ENCODE measurements around the gene IL1RN. TPM values are rescaled to one million over a fixed set of nuclear protein-coding genes. Genes with fewer than 3 reads are reported as not detected.

IL1RN gene
- polyA plus RNA-seq, 3 donors, result 89.9 to 109 (median 92.0) TPM

DNA sequence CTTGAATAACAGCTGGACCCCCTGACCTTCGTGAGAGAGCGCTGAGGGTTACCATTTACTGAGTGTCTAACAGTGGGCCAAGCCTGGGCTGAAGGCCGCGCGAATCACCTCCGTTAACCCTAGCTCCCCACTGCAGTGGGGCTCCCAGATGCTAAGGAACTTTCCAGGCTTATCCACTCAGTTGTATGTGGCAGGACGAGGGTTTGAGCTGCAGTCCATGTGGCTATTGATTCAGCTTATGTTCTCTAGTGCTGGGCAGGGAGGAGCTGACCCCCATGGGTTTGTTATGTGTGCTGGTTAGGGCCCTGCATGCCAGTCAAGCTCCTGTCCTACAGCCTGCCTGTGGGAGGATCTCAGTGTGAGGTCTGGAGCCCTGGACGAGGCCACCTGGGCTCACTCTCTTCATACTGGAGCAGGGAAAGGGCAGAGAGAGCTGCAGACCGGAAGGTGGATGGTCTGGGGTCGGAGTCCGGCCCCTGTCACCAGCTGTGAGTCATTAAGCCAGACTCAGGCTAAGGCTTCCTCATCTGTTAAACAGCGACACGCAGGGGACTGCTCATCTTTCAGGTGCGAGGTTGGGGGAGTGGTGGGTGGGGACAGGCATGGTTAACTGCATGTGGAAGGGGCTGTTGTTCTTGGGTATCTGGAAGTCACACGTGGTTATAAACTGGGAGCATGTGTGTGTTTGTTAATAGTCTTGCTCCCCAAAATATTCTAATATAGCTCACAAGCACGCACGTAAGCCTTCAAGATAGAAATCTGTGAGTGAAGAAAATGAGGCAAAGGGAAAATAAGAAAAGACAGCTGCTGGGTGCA is 52.9 kb downstream of the IL1RN start:
- Histone ChIP-seq H3K4me3 (replicated peaks in 1 of 3; ENCODE audit: low read depth in 2 of 3, low read length in 3 of 3) (peak overlapping the region in 1 of 3 experiments; percentile 53), H3K27ac (ENCODE audit: low read depth in 1 of 2, low read length in 2 of 2) (peak overlapping the region; percentile 58 to 83), H3K9ac (ENCODE audit: insufficient read depth, low read length, poor library complexity, severe bottlenecking) (no peak overlapping the region), H2AFZ (ENCODE audit: insufficient read depth, low read depth, low read length, poor library complexity, severe bottlenecking) (no peak overlapping the region), H4K20me1 (ENCODE audit: insufficient read depth, low read length) (peaks cover 100% of the 10 kb centered on the region), H3K9me3 (replicated peaks in 1 of 2; ENCODE audit: control insufficient read depth in 1 of 2, insufficient read depth in 1 of 2, low read length in 2 of 2) (no peaks in the 10 kb centered on the region), H3K36me3 (replicated peaks in 1 of 2; ENCODE audit: control insufficient read depth in 1 of 2, insufficient read depth in 2 of 2, low read length in 2 of 2) (peaks cover 36 to 65% of the 10 kb centered on the region in 2 donors), H3K4me2 (replicated peaks; ENCODE audit: extremely low read depth, low read length, poor library complexity, severe bottlenecking) (peak overlapping the region; percentile 61), H3K4me1 (ENCODE audit: control insufficient read depth in 1 of 2, insufficient read depth in 2 of 2, low read length in 2 of 2) (peaks cover 69 to 96% of the 10 kb centered on the region in 2 donors), H3K27me3 (ENCODE audit: control insufficient read depth in 2 of 2, insufficient read depth in 2 of 2, low read length in 2 of 2) (no peaks in the 10 kb centered on the region), H3K79me2 (ENCODE audit: insufficient read depth, low read length) (peaks cover 100% of the 10 kb centered on the region)
- intact Hi-C loops (cut with micrococcal nuclease), result no loop called here
- peak; percentile 37 to 47 (median 43) for DNase-seq
- TF ChIP-seq CTCF (IDR thresholded peaks at IDR 0.05), result no peak
- Mint-ChIP-seq H3K9me3 (peaks cover 0 to 1% (median 0%) of the 10 kb centered on the region in 7 donors), H3K27ac (peak overlapping the region; percentile 77 to 93 (median 88)), H3K27me3 (ENCODE audit: low read depth in 3 of 3) (peaks cover 0 to 2% (median 0%) of the 10 kb centered on the region in 3 donors), H3K4me1 (peaks cover 86% of the 10 kb centered on the region), H3K36me3 (peaks cover 54 to 77% of the 10 kb centered on the region in 2 donors), H3K4me3 (peak overlapping the region in 1 of 2 donors; percentile 74)
- 72% methylated on average over 12 of the region's 17 CpGs for WGBS (ENCODE audit: insufficient coverage)

GRCh38 chr2:113181258-113182051 is 54.1 kb downstream of the IL1RN start:
- peaks cover 0 to 2% (median 0%) of the 10 kb centered on the region in 3 donors for H3K27me3 Mint-ChIP-seq (ENCODE audit: low read depth in 3 of 3)
- peaks cover 69 to 96% of the 10 kb centered on the region in 2 donors for H3K4me1 ChIP-seq (ENCODE audit: control insufficient read depth in 1 of 2, insufficient read depth in 2 of 2, low read length in 2 of 2)
- H3K4me3 Mint-ChIP-seq, result peak overlapping the region; percentile 47 to 74
- H3K27ac ChIP-seq (ENCODE audit: low read depth in 1 of 2, low read length in 2 of 2), result peak overlapping the region; percentile 58 to 83
- H3K27me3 ChIP-seq (ENCODE audit: control insufficient read depth in 2 of 2, insufficient read depth in 2 of 2, low read length in 2 of 2), result no peaks in the 10 kb centered on the region
- peaks cover 100% of the 10 kb centered on the region for H3K79me2 ChIP-seq (ENCODE audit: insufficient read depth, low read length)
- peak overlapping the region in 1 of 3 experiments; percentile 53 for H3K4me3 ChIP-seq (replicated peaks in 1 of 3; ENCODE audit: low read depth in 2 of 3, low read length in 3 of 3)
- H3K9me3 ChIP-seq (replicated peaks in 1 of 2; ENCODE audit: control insufficient read depth in 1 of 2, insufficient read depth in 1 of 2, low read length in 2 of 2), result no peaks in the 10 kb centered on the region
- peaks cover 0 to 1% (median 0%) of the 10 kb centered on the region in 7 donors for H3K9me3 Mint-ChIP-seq
- H2AFZ ChIP-seq (ENCODE audit: insufficient read depth, low read depth, low read length, poor library complexity, severe bottlenecking), result peak overlapping the region; percentile 17
- H3K9ac ChIP-seq (ENCODE audit: insufficient read depth, low read length, poor library complexity, severe bottlenecking), result peak overlapping the region; percentile 25
- peaks cover 63 to 86% of the 10 kb centered on the region in 2 donors for H3K36me3 Mint-ChIP-seq
- peak overlapping the region; percentile 61 for H3K4me2 ChIP-seq (replicated peaks; ENCODE audit: extremely low read depth, low read length, poor library complexity, severe bottlenecking)
- peak overlapping the region; percentile 77 to 93 (median 88) for H3K27ac Mint-ChIP-seq
- WGBS (ENCODE audit: insufficient coverage), result 11% methylated on average over 8 of the region's 8 CpGs
- intact Hi-C loops (cut with micrococcal nuclease), result no loop called here
- peaks cover 100% of the 10 kb centered on the region for H4K20me1 ChIP-seq (ENCODE audit: insufficient read depth, low read length)
- peak; percentile 46 to 53 (median 50) for DNase-seq
- TF ChIP-seq CTCF (IDR thresholded peaks at IDR 0.05), result no peak
- peaks cover 86% of the 10 kb centered on the region for H3K4me1 Mint-ChIP-seq
- peaks cover 41 to 76% of the 10 kb centered on the region in 2 donors for H3K36me3 ChIP-seq (replicated peaks in 1 of 2; ENCODE audit: control insufficient read depth in 1 of 2, insufficient read depth in 2 of 2, low read length in 2 of 2)
